ENCODE results near the gene OAF. TPM values are rescaled to one million over a fixed set of nuclear protein-coding genes. Genes with fewer than 3 reads are reported as not detected.

Gene OAF
- total RNA-seq, 1 experiment from 2014 or later: 32.3 TPM

GRCh38 chr11:120212259-120212878, 1.5 kb downstream of the OAF start:
- H3K27ac ChIP-seq (ENCODE audit: low read depth, low read length): no peak overlapping the region
- H2AFZ ChIP-seq (ENCODE audit: low read depth, low read length, poor library complexity, severe bottlenecking): no peak overlapping the region
- TF ChIP-seq SP1 (IDR thresholded peaks at IDR 0.05; ENCODE audit: low read depth): no peak
- TF ChIP-seq ATF3 (IDR thresholded peaks at IDR 0.05): no peak
- TF ChIP-seq SRF (IDR thresholded peaks at IDR 0.05; ENCODE audit: low read depth): no peak
- TF ChIP-seq ELF1 (IDR thresholded peaks at IDR 0.05; ENCODE audit: borderline replicate concordance, low read depth): no peak
- TF ChIP-seq EZH2 (IDR thresholded peaks at IDR 0.05): no peak
- no peak for TF ChIP-seq RAD21 (IDR thresholded peaks at IDR 0.05; ENCODE audit: low read depth)
- TF ChIP-seq ZNF274 (IDR thresholded peaks at IDR 0.05; ENCODE audit: low read depth, low read length): no peak
- TF ChIP-seq POLR2AphosphoS5 (IDR thresholded peaks at IDR 0.05; ENCODE audit: low read depth, low read length): no peak
- no peak for TF ChIP-seq REST (IDR thresholded peaks at IDR 0.05; ENCODE audit: low read depth)
- no peak for TF ChIP-seq JUND (IDR thresholded peaks at IDR 0.05)
- TF ChIP-seq MAX (IDR thresholded peaks at IDR 0.05): no peak
- no peak for TF ChIP-seq YY1 (IDR thresholded peaks at IDR 0.05; ENCODE audit: extremely low read depth, insufficient replicate concordance, low read depth, low read length)
- H4K20me1 ChIP-seq (ENCODE audit: insufficient read depth): no peaks in the 10 kb centered on the region
- H3K4me3 ChIP-seq (replicated peaks in 1 of 2; ENCODE audit: low read depth in 1 of 2, low read length in 2 of 2): peak overlapping the region; percentile 11 to 69; a peak in 2 of 4 replicates
- intact Hi-C loops (cut with micrococcal nuclease): loop anchor here (5.0 kb wide), 1 partner anchor 500 kb away; no protein-coding TSS in a partner anchor
- no peaks in the 10 kb centered on the region for H3K36me3 ChIP-seq (ENCODE audit: control insufficient read depth in 1 of 2, insufficient read depth in 2 of 2, low read length in 2 of 2)
- H3K4me2 ChIP-seq (ENCODE audit: low read length): peak overlapping the region; percentile 96
- H3K79me2 ChIP-seq (ENCODE audit: insufficient read depth, low read length): peaks cover 6% of the 10 kb centered on the region; the same call in 1 of the 2 replicates
- TSS peak; percentile 52 for BruUV-seq (replicated peaks)
- no peaks in the 10 kb centered on the region for H3K9me2 ChIP-seq (ENCODE audit: insufficient read depth)
- POLR2A ChIA-PET: no interaction called here
- H3K9me3 ChIP-seq (ENCODE audit: control insufficient read depth in 1 of 2, insufficient read depth in 1 of 2, low read depth in 1 of 2, low read length in 2 of 2): no peaks in the 10 kb centered on the region
- DNase-seq (ENCODE audit: low read depth, low spot score): no peak
- peaks cover 23 to 52% of the 10 kb centered on the region in 2 experiments for H3K4me1 ChIP-seq (ENCODE audit: control insufficient read depth in 1 of 2, insufficient read depth in 2 of 2, low read length in 2 of 2)
- no peak for ATAC-seq
- H3K27me3 ChIP-seq (ENCODE audit: insufficient read depth, low read length): no peaks in the 10 kb centered on the region
- RAD21 ChIA-PET (ENCODE audit: low non-redundant PET in 1 of 2, low total read pairs in 2 of 2, uncharacterized antibody in 2 of 2, unreplicated experiment in 2 of 2): interaction anchor here in 1 of 2 experiments (0.6 kb wide), 1 partner anchor 87 kb away, joined by 3 read pairs; no protein-coding TSS in a partner anchor
- H3K9ac ChIP-seq (ENCODE audit: low read length): no peak overlapping the region
- CTCF ChIA-PET: interaction anchor here (1.1 to 1.6 kb wide), 2 partner anchors 14 to 91 kb away, joined by 3 read pairs; no protein-coding TSS in a partner anchor

Measured in HCT116 (cell line).